K562 (cell line): ENCODE measurements around the gene RAMACL. TPM values are rescaled to one million over a fixed set of nuclear protein-coding genes. Genes with fewer than 3 reads are reported as not detected.

ENCODE experiments used
- ATAC-seq: fragments of 200-7000 bp; cut with Tn5 transposase; 3 replicates; pipeline ENCODE4 v1.9.1; 2020; ENCODE audit warnings: moderate library complexity
- BruUV-seq: library from RNA; stranded (reverse); fragments of 400-500 nt; replicated peaks from 2 replicates; lab custom pipeline; 2021; lab: Mats Ljungman, UMichigan
- CTCF ChIA-PET: fragments of 300-600 bp; formaldehyde crosslinking; extraction: SDS; loops from one replicate; lab custom pipeline; 2021; ENCODE audit warnings: low intra/inter-chr PET ratio; lab: Yijun Ruan, JAX
- POLR2A ChIA-PET: fragments of 300-600, 350-650 bp; sonication (Branson Sonifier 250); formaldehyde crosslinking; extraction: SDS; loops from one replicate; lab custom pipeline; 2021; ENCODE audit warnings: antibody characterized with exemption, inconsistent platforms; lab: Yijun Ruan, JAX
- DNase-seq, 4 experiments: peaks; one replicate each; pipeline versions ENCODE4 v3.0.0 to v3.0.0-alpha.2; 2011 to 2018; ENCODE audit warnings: low spot score in 3 of 4, mixed read lengths in 3 of 4; ENCODE audit errors: extremely low read depth in 1 of 4
- FAIRE-seq: peaks from 2 replicates; lab custom pipeline; 2011; peaks lifted over from hg19 to GRCh38; lab: Jason Lieb, UNC
- H2AFZ ChIP-seq: 2 replicates; pipeline ENCODE4 v1.6.0; 2011; ENCODE audit warnings: low read depth, low read length, control low read depth, inconsistent platforms
- H3K27ac ChIP-seq: fragments of 200-600 bp; 3 replicates; pipeline ENCODE4 v1.8.0; 2011; ENCODE audit warnings: low read depth, mild to moderate bottlenecking, control low read depth, inconsistent platforms, low read length, moderate library complexity, mixed read lengths; ENCODE audit errors: extremely low read depth
- H3K27me3 ChIP-seq, 2 experiments: fragments of 300-600 bp in 1 of 2; 2 replicates in 1 of 2; 3 replicates in 1 of 2; pipeline versions ENCODE4 v1.6.0 to v1.8.0; 2011; ENCODE audit warnings: inconsistent platforms in 2 of 2, low read length in 2 of 2, mild to moderate bottlenecking in 1 of 2, mixed read lengths in 1 of 2, moderate library complexity in 1 of 2; ENCODE audit not compliant: control insufficient read depth in 2 of 2, insufficient read depth in 2 of 2
- H3K36me3 ChIP-seq: fragments of 300-600 bp; 3 replicates; pipeline ENCODE4 v1.8.0; 2011; ENCODE audit warnings: mild to moderate bottlenecking, low read length, inconsistent platforms; ENCODE audit not compliant: control insufficient read depth, insufficient read depth
- H3K4me1 ChIP-seq, 2 experiments: fragments of 200-600 bp in 1 of 2; replicated peaks in 1 of 2; 2 replicates in 1 of 2; 3 replicates in 1 of 2; pipeline versions ENCODE4 v1.5.1 to v1.8.0; 2011; ENCODE audit warnings: inconsistent platforms in 2 of 2, low read length in 2 of 2, mild to moderate bottlenecking in 1 of 2, mixed read lengths in 1 of 2, moderate library complexity in 1 of 2; ENCODE audit not compliant: control insufficient read depth in 2 of 2, insufficient read depth in 2 of 2
- H3K4me2 ChIP-seq: 2 replicates; pipeline ENCODE4 v1.6.1; 2011; ENCODE audit warnings: low read length, control low read depth, inconsistent platforms, mixed read lengths; ENCODE audit not compliant: insufficient read depth
- H3K4me3 ChIP-seq: fragments of 200-600 bp; sonication (generic), shearing (Covaris generic); 2 replicates; pipeline ENCODE4 v1.5.1; 2016; ENCODE audit warnings: control low read depth, inconsistent platforms
- H3K79me2 ChIP-seq: fragments of 200-600 bp; 3 replicates; pipeline ENCODE4 v1.8.0; 2011; ENCODE audit warnings: low read length, inconsistent platforms; ENCODE audit not compliant: control insufficient read depth, insufficient read depth
- H3K9ac ChIP-seq, 2 experiments: 2 replicates each; pipeline versions ENCODE4 v1.6.0 to v1.6.1; 2011; ENCODE audit warnings: low read depth in 2 of 2, low read length in 2 of 2, control low read depth in 1 of 2, inconsistent platforms in 1 of 2, mild to moderate bottlenecking in 1 of 2, mixed read lengths in 1 of 2; ENCODE audit not compliant: insufficient read depth in 1 of 2
- H3K9me1 ChIP-seq: one replicate; pipeline ENCODE4 v1.6.0; 2011; ENCODE audit warnings: inconsistent platforms, mild to moderate bottlenecking, low read length, moderate library complexity; ENCODE audit not compliant: control insufficient read depth, insufficient read depth
- H3K9me3 ChIP-seq: replicated peaks from 2 replicates; pipeline ENCODE4 v1.5.1; 2011; ENCODE audit warnings: low read depth, low read length, inconsistent platforms; ENCODE audit not compliant: control insufficient read depth, insufficient read depth
- H4K20me1 ChIP-seq: replicated peaks from 2 replicates; pipeline ENCODE4 v1.6.1; 2011; ENCODE audit warnings: low read length, inconsistent platforms, mixed read lengths; ENCODE audit not compliant: control insufficient read depth, insufficient read depth
- ARID2 ChIP-seq: fragments of 450-650 bp; IDR thresholded peaks from 2 replicates; pipeline ENCODE4 v1.6.1; 2017; ENCODE audit warnings: antibody characterized with exemption, mild to moderate bottlenecking
- ARID3A ChIP-seq: IDR thresholded peaks from 2 replicates; pipeline ENCODE4 v1.6.1; 2012; ENCODE audit warnings: low read depth, low read length, improper control_type of control experiment, borderline replicate concordance
- CBX2 ChIP-seq: fragments of 200-600 bp; sonication (generic); IDR thresholded peaks from one replicate; pipeline ENCODE4 v1.6.1; 2012; ENCODE audit warnings: mild to moderate bottlenecking, low read length, inconsistent platforms; ENCODE audit not compliant: insufficient read depth, poor library complexity, severe bottlenecking
- E2F3 ChIP-seq: fragments of 250-450 bp; sonication (Bioruptor Pico); IDR thresholded peaks from 2 replicates; pipeline ENCODE4 v1.4.0; 2020; ENCODE audit warnings: mild to moderate bottlenecking
- ETS1 ChIP-seq: conservative IDR thresholded peaks from 2 replicates; pipeline ENCODE4 v1.6.1; 2011; ENCODE audit warnings: low read depth, mild to moderate bottlenecking, low read length; ENCODE audit not compliant: control insufficient read depth
- GTF2E2 ChIP-seq: fragments of 200-800 bp; sonication (Bioruptor generic); IDR thresholded peaks from 2 replicates; pipeline ENCODE4 v1.6.1; 2016; ENCODE audit warnings: missing genetic modification characterization, missing compliant biosample characterization
- NFE2 ChIP-seq: IDR thresholded peaks from 2 replicates; pipeline ENCODE4 v1.6.1; 2014; ENCODE audit warnings: antibody characterized with exemption, low read depth
- NRF1 ChIP-seq, 2 experiments: fragments of 450-650 bp; IDR thresholded peaks in 1 of 2; conservative IDR thresholded peaks in 1 of 2; 2 replicates each; pipeline ENCODE4 v1.6.1; 2014; ENCODE audit warnings: mild to moderate bottlenecking in 2 of 2
- PCBP2 ChIP-seq: fragments of 200-400 bp; formaldehyde crosslinking; IDR thresholded peaks from 2 replicates; pipeline ENCODE4 v1.6.1; 2018; ENCODE audit warnings: low read length, low read depth, mild to moderate bottlenecking, moderate library complexity; ENCODE audit not compliant: poor library complexity, severe bottlenecking
- PTBP1 ChIP-seq: fragments of 200-400 bp; formaldehyde crosslinking; IDR thresholded peaks from 2 replicates; pipeline ENCODE4 v1.6.1; 2017; ENCODE audit warnings: low read depth, low read length
- SIX5 ChIP-seq, 2 experiments: IDR thresholded peaks; 2 replicates each; pipeline ENCODE4 v1.6.1; 2011; ENCODE audit warnings: low read length in 2 of 2, borderline replicate concordance in 1 of 2, low read depth in 1 of 2, mild to moderate bottlenecking in 1 of 2, moderate library complexity in 1 of 2; ENCODE audit not compliant: insufficient read depth in 1 of 2
- SLC30A9 ChIP-seq: fragments of 250-450 bp; sonication (Bioruptor Pico); IDR thresholded peaks from 2 replicates; pipeline ENCODE4 v1.8.0; 2022; ENCODE audit warnings: mild to moderate bottlenecking, moderate library complexity
- SUPT5H ChIP-seq: fragments of 450-650 bp; IDR thresholded peaks from 2 replicates; pipeline ENCODE4 v1.6.1; 2016
- ZNF232 ChIP-seq: sonication (generic); formaldehyde crosslinking; IDR thresholded peaks from 2 replicates; pipeline ENCODE4 v1.8.0; 2022; ENCODE audit warnings: mild to moderate bottlenecking, missing genetic modification reagents
- ZNF431 ChIP-seq: sonication (generic); formaldehyde crosslinking; IDR thresholded peaks from 2 replicates; pipeline ENCODE4 v1.8.0; 2022; ENCODE audit warnings: mild to moderate bottlenecking, missing genetic modification reagents
- WGBS: fragments of 100-300 bp; shearing (Covaris generic); methylation state at CpG from one replicate; pipeline ENCODE4 v1.1.6; 2016; ENCODE audit warnings: low coverage, mixed read lengths; ENCODE audit not compliant: insufficient coverage; ENCODE audit errors: missing lambda C conversion rate; 5-methylcytosine and 5-hydroxymethylcytosine counted together
- in situ Hi-C: fragments of 300-500 bp; cut with MboI; formaldehyde crosslinking; loops from 4 replicates; pipeline ENCODE4 v1.15.0; 2018; ENCODE audit warnings: inconsistent platforms, mixed read lengths
- intact Hi-C: fragments of 100-400 bp; cut with micrococcal nuclease; formaldehyde crosslinking; loops from 2 replicates; pipeline ENCODE4 v1.14.2; 2022
- polyA plus RNA-seq, 8 experiments: library from polyadenylated mRNA; depleted of rRNA in 4 of 8; stranded (reverse) in 5 of 8; unstranded in 3 of 8; fragments of >200 nt; fragmentation: Nextera tagmentation in 2 of 8; fragmentation: Illumina TruSeq in 1 of 8; extraction: Ambion mirVana in 2 of 8; extraction: Trizol in 1 of 8; gene quantifications; 2 replicates each; pipeline versions ENCODE4 v1.2.1 to v1.2.3, GENCODE V29; 2011 to 2014; ENCODE audit warnings: inconsistent platforms in 1 of 8, missing spikeins in 1 of 8
- total RNA-seq, 7 experiments: library from RNA; depleted of rRNA in 6 of 7; stranded (reverse); fragments of >200 nt in 6 of 7; fragmentation: Illumina TruSeq in 2 of 7; extraction: Trizol in 2 of 7; gene quantifications; 2 replicates each; pipeline versions ENCODE4 v1.2.1 to v1.2.3, GENCODE V29; 2011 to 2021; ENCODE audit warnings: low replicate concordance in 1 of 7
- TF ChIP-seq, protein P1 (sequence below): fragments of 450-650 bp; conservative IDR thresholded peaks from 2 replicates; pipeline ENCODE4 v1.6.1; 2016; ENCODE audit warnings: missing genetic modification characterization, low read depth, mild to moderate bottlenecking, control low read depth, missing compliant biosample characterization
- TF ChIP-seq, protein P2 (sequence below): fragments of 450-650 bp; IDR thresholded peaks from 2 replicates; pipeline ENCODE4 v1.6.1; 2016; ENCODE audit warnings: missing biosample characterization, missing genetic modification characterization

RAMACL gene
- total and polyA plus RNA-seq, 9 of the 15 experiments (the other 6 are each of a cell fraction or from before 2014, with no cell fraction given): 0.11 to 1.7 (median 0.41) TPM; not detected in 1

- no peak for FAIRE-seq
- H3K9me3 ChIP-seq: no peaks in the 10 kb centered on the region
- intact Hi-C loops (no loop called here), in situ Hi-C loops (no loop called here)
- H3K4me3 ChIP-seq: no peak overlapping the region
- no peaks in the 10 kb centered on the region for H3K36me3 ChIP-seq
- H3K9me1 ChIP-seq: no peaks in the 10 kb centered on the region
- no peak overlapping the region for H3K27ac ChIP-seq
- DNase-seq: no peak
- H3K4me1 ChIP-seq: no peaks in the 10 kb centered on the region
- H3K9ac ChIP-seq: no peak overlapping the region
- ATAC-seq: no peak
- no peaks in the 10 kb centered on the region for H3K79me2 ChIP-seq
- POLR2A ChIA-PET: interaction anchor here (0.9 to 2.0 kb wide), 2 partner anchors 9 to 28 kb away, joined by 4 to 6 read pairs; no protein-coding TSS in a partner anchor
- H3K4me2 ChIP-seq: no peak overlapping the region
- no TSS peak for BruUV-seq
- CTCF ChIA-PET: no interaction called here
- WGBS: under 1% methylated on average over 13 of the region's 14 CpGs
- peaks cover 5% of the 10 kb centered on the region; the same call in 1 of the 2 replicates for H4K20me1 ChIP-seq
- H2AFZ ChIP-seq: no peak overlapping the region
- peaks cover 6 to 29% of the 10 kb centered on the region in 2 experiments; a peak in 4 of 5 replicates for H3K27me3 ChIP-seq
- TF ChIP-seq, protein P1, sequence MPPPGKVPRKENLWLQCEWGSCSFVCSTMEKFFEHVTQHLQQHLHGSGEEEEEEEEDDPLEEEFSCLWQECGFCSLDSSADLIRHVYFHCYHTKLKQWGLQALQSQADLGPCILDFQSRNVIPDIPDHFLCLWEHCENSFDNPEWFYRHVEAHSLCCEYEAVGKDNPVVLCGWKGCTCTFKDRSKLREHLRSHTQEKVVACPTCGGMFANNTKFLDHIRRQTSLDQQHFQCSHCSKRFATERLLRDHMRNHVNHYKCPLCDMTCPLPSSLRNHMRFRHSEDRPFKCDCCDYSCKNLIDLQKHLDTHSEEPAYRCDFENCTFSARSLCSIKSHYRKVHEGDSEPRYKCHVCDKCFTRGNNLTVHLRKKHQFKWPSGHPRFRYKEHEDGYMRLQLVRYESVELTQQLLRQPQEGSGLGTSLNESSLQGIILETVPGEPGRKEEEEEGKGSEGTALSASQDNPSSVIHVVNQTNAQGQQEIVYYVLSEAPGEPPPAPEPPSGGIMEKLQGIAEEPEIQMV (tag): no peak
- TF ChIP-seq ZNF431 (CRISPR knock-in tag) (no peak), ARID2 (no peak), PTBP1 (no peak), E2F3 (CRISPR knock-in tag) (no peak), SIX5 (IDR thresholded peaks at IDR 0.05; ENCODE audit: borderline replicate concordance in 1 of 2, insufficient read depth in 1 of 2, low read depth in 1 of 2, low read length in 2 of 2) (no peak), CBX2 (no peak), ZNF232 (CRISPR knock-in tag) (no peak), NFE2 (no peak), ARID3A (no peak), GTF2E2 (tag) (no peak), SUPT5H (no peak), ETS1 (no peak), PCBP2 (no peak), NRF1 (conservative IDR thresholded peaks at IDR 0.05 in 1 of 2, IDR thresholded peaks at IDR 0.05 in 1 of 2) (no peak), SLC30A9 (no peak)
- TF ChIP-seq, protein P2, sequence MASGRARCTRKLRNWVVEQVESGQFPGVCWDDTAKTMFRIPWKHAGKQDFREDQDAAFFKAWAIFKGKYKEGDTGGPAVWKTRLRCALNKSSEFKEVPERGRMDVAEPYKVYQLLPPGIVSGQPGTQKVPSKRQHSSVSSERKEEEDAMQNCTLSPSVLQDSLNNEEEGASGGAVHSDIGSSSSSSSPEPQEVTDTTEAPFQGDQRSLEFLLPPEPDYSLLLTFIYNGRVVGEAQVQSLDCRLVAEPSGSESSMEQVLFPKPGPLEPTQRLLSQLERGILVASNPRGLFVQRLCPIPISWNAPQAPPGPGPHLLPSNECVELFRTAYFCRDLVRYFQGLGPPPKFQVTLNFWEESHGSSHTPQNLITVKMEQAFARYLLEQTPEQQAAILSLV: no peak
These were observed 16.7 kb upstream of the RAMACL start for GRCh38 chr6:166603043-166603690.
